Motor neuron (in vitro differentiated cells): ENCODE data around the gene PRR30. TPM values are rescaled to one million over a fixed set of nuclear protein-coding genes. Genes with fewer than 3 reads are reported as not detected.

Source experiments
- ATAC-seq, 8 experiments: fragments of 200-7000 bp; cut with Tn5 transposase; replicated peaks in 6 of 8; 2 replicates each; pipeline ENCODE4 v1.8.0; 2021; ENCODE audit warnings: mild to moderate bottlenecking in 8 of 8, moderate library complexity in 8 of 8
- H3K27ac ChIP-seq, 2 donors: fragments of 250-450 bp; sonication (Bioruptor Pico); 2 replicates each; pipeline ENCODE4 v1.9.0; 2021; ENCODE audit warnings: antibody characterized with exemption in 2 of 2, mild to moderate bottlenecking in 2 of 2, moderate library complexity in 1 of 2
- H3K4me1 ChIP-seq, 2 donors: fragments of 250-450 bp; sonication (Bioruptor Pico); replicated peaks in 1 of 2; 2 replicates each; pipeline ENCODE4 v1.6.1; 2021; ENCODE audit warnings: antibody characterized with exemption in 2 of 2, mild to moderate bottlenecking in 2 of 2, moderate library complexity in 1 of 2
- H3K4me3 ChIP-seq, 5 donors: fragments of 250-450 bp; sonication (Bioruptor Pico); 2 replicates each; pipeline ENCODE4 v1.9.0; 2021; ENCODE audit warnings: antibody characterized with exemption in 5 of 5, mild to moderate bottlenecking in 5 of 5, moderate library complexity in 4 of 5
- WGBS, 10 experiments: fragments of 450-650 bp; shearing (Covaris generic); methylation state at CpG; one replicate each; pipeline ENCODE4 v1.0.0; 2022; 5-methylcytosine and 5-hydroxymethylcytosine counted together
- in situ Hi-C, 9 experiments: fragments of 400-800 bp; cut with MboI; loops; one replicate each; pipeline ENCODE4 v1.15.0; 2021; ENCODE audit warnings: low sequenced_read_pairs in 9 of 9, low pct_unique_long_range_greater_than_20kb in 2 of 9; ENCODE audit not compliant: unreplicated experiment in 9 of 9
- total RNA-seq, 8 experiments: library from RNA; unstranded; fragments of 300-600 nt; gene quantifications; 2 replicates each; pipeline versions ENCODE4 v1.2.3 to v1.2.4, GENCODE V29; 2022

Gene PRR30
- total RNA-seq, 8 experiments from 2014 or later, result 0.11 to 1.5 (median 0.32) TPM; not detected in 2

- H3K4me3 ChIP-seq, result no peak overlapping the region
- H3K4me1 ChIP-seq, result peaks cover 7 to 10% of the 10 kb centered on the region in 2 donors
- in situ Hi-C loops, result loop anchor here in 3 of 9 experiments (10.0 to 25.0 kb wide), 3 partner anchors 113 to 130 kb away; partner anchors contain the start of genes ATRAID (in 1 of the 3), CAD (in 1 of the 3), MAPRE3 (in 1 of the 3) and SLC5A6 (in 1 of the 3)
- no peak overlapping the region for H3K27ac ChIP-seq
- WGBS, 10 experiments, result 17 to 100% (median 80%) methylated on average over 1 to 9 of the region's 25 CpGs; no CpG with 5 or more reads in 1 of the 10 experiments
- ATAC-seq, result no peak
These were observed 47.2 kb downstream of the PRR30 start for GRCh38 chr2:27091746-27092695.

- Histone ChIP-seq H3K4me1 (peaks cover 12 to 13% of the 10 kb centered on the region in 2 donors), H3K4me3 (no peak overlapping the region), H3K27ac (no peak overlapping the region)
- 29 to 93% (median 87%) methylated on average over 1 to 6 of the region's 14 CpGs for WGBS, 10 experiments
- in situ Hi-C loops, result loop anchor here in 2 of 9 experiments (25.0 kb wide), 2 partner anchors 123 to 127 kb away; partner anchors contain the start of genes ATRAID (in 1 of the 2), CAD (in 1 of the 2), MAPRE3 (in 1 of the 2) and SLC5A6 (in 1 of the 2)
- no peak for ATAC-seq
These were observed 49.9 kb downstream of the PRR30 start for GRCh38 chr2:27089111-27089954.

DNA sequence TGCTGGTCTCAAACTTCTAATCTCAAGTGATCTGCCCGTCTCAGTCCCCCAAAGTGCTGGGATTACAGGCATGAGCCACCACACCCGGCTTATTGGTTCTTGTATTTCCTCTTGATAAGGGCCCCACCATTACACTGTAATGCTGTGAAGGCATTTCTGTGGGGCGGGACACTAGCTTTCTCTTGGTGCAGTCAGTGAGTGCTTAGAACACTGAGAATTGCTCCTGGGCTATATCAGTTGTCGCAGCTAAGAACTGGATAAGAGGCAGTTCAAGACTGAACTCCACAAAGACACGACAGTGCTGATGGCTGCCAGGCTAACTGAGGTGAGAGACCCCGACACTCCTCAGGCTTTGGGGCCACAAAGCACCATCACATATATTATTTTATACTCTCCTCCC is 50.6 kb downstream of the PRR30 start:
- Histone ChIP-seq H3K27ac (no peak overlapping the region), H3K4me3 (no peak overlapping the region), H3K4me1 (peaks cover 12 to 13% of the 10 kb centered on the region in 2 donors)
- WGBS, 10 experiments, result 69 to 100% (median 90%) methylated on average over 1 to 4 of the region's 6 CpGs; no CpG with 5 or more reads in 1 of the 10 experiments
- no peak for ATAC-seq
- in situ Hi-C loops, result loop anchor here in 2 of 9 experiments (25.0 kb wide), 2 partner anchors 124 to 126 kb away; partner anchors contain the start of genes ATRAID (in 1 of the 2), CAD (in 1 of the 2), MAPRE3 (in 1 of the 2) and SLC5A6 (in 1 of the 2)

DNA sequence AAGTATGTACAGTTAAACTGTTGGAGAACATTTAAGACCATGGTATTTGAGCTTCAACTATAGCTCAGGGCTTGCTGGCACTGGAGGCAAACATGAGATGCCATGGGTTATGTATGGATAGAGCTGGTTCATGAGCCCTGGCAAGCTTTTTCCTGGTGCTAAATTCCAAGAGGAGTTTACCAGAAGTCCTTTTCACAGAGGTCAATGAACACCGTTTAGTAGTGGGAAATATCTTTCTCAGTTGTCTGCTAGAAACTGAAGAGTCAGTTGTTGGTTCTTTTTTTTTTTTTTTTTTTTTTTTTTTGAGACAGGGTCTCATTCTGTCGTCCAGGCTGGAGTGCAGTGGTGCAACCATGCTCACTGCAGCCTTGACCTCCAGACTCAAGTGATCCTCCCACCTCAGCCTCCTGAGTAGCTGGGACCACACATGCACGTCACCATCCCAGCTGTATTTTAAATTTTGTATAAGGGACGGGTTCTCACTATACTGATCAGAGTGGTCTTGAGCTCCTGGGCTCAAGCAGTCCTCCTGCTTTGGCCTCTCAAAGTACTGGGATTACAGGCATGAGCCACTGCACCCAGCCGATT is 51.3 kb downstream of the PRR30 start:
- WGBS, 10 experiments, result 47 to 100% (median 88%) methylated on average over 1 to 5 of the region's 5 CpGs; no CpG with 5 or more reads in 1 of the 10 experiments
- in situ Hi-C loops, result loop anchor here in 2 of 9 experiments (25.0 kb wide), 2 partner anchors 124 to 126 kb away; partner anchors contain the start of genes ATRAID (in 1 of the 2), CAD (in 1 of the 2), MAPRE3 (in 1 of the 2) and SLC5A6 (in 1 of the 2)

More for the DNA sequence above, 51.3 kb downstream of the PRR30 start:
- H3K27ac ChIP-seq, result no peak overlapping the region
- peak overlapping the region in 2 of 5 donors; percentile 50 to 51 for H3K4me3 ChIP-seq
- H3K4me1 ChIP-seq, result peaks cover 12 to 13% of the 10 kb centered on the region in 2 donors
- ATAC-seq, result no peak

Other genes starting within 250 kb of the PRR30 start
- gene MAPRE3, start 168.8 kb downstream of the PRR30 start, total RNA-seq, result 10 to 100 TPM in 7 of 8 experiments, 1 to 10 TPM in 1; 8.7 to 44.8 (median 26.8) TPM
- gene TMEM214, start 106.4 kb downstream of the PRR30 start, total RNA-seq, result 10 to 100 TPM; 11.8 to 44.1 (median 30.1) TPM
- gene AGBL5, start 87.7 kb downstream of the PRR30 start, total RNA-seq, result 10 to 100 TPM; 11.0 to 47.1 (median 34.8) TPM
- gene OST4, start 67.8 kb downstream of the PRR30 start, total RNA-seq, result 100 to 1,000 TPM; 289 to 626 (median 350) TPM
- gene EMILIN1, start 60.8 kb downstream of the PRR30 start, total RNA-seq, result 10 to 100 TPM in 4 of 8 experiments, 1 to 10 TPM in 4; 1.4 to 24.6 (median 12.1) TPM
- gene KHK, start 52.6 kb downstream of the PRR30 start, total RNA-seq, result 1 to 10 TPM in 7 of 8 experiments, under 1 TPM in 1; 0.72 to 5.4 (median 3.4) TPM
- gene CGREF1, start 20.3 kb downstream of the PRR30 start, total RNA-seq, result 10 to 100 TPM in 3 of 8 experiments, 1 to 10 TPM in 5; 4.4 to 27.3 (median 9.8) TPM
- 1 to 10 TPM in 6 of 8 experiments, under 1 TPM in 1, not detected in 1; 0.94 to 2.9 (median 1.7) TPM for gene ABHD1, start 15.6 kb downstream of the PRR30 start, total RNA-seq
- 10 to 100 TPM; 22.9 to 41.5 (median 38.2) TPM for gene PREB, start 4.8 kb downstream of the PRR30 start, total RNA-seq
- under 1 TPM in 6 of 8 experiments, not detected in 2; 0.09 to 0.66 (median 0.23) TPM for gene TCF23, start 9.6 kb upstream of the PRR30 start, total RNA-seq
- 100 to 1,000 TPM in 6 of 8 experiments, 10 to 100 TPM in 2; 77.0 to 252 (median 123) TPM for gene ATRAID, start 72.6 kb upstream of the PRR30 start, total RNA-seq
- 10 to 100 TPM; 16.0 to 59.5 (median 33.7) TPM for gene SLC5A6, start 72.9 kb upstream of the PRR30 start, total RNA-seq
- gene CAD, start 78.0 kb upstream of the PRR30 start, total RNA-seq, result 10 to 100 TPM; 20.5 to 72.3 (median 31.5) TPM
- gene SLC30A3, start 123.6 kb upstream of the PRR30 start, total RNA-seq, result 1 to 10 TPM in 1 of 8 experiments, under 1 TPM in 7; 0.27 to 1.6 (median 0.61) TPM
- gene DNAJC5G, start 136.0 kb upstream of the PRR30 start, total RNA-seq, result not detected
- under 1 TPM in 7 of 8 experiments, not detected in 1; 0.25 to 1.00 (median 0.38) TPM for gene TRIM54, start 143.0 kb upstream of the PRR30 start, total RNA-seq
- gene UCN, start 169.0 kb upstream of the PRR30 start, total RNA-seq, result 1 to 10 TPM in 5 of 8 experiments, under 1 TPM in 2, not detected in 1; 0.61 to 3.5 (median 1.4) TPM
- gene MPV17, start 183.7 kb upstream of the PRR30 start, total RNA-seq, result 100 to 1,000 TPM in 1 of 8 experiments, 10 to 100 TPM in 7; 36.7 to 141 (median 68.9) TPM
- gene GTF3C2, start 217.4 kb upstream of the PRR30 start, total RNA-seq, result 10 to 100 TPM; 19.6 to 80.8 (median 33.0) TPM
- 10 to 100 TPM; 24.0 to 51.7 (median 34.6) TPM for gene EIF2B4, start 230.9 kb upstream of the PRR30 start, total RNA-seq
- 100 to 1,000 TPM in 2 of 8 experiments, 10 to 100 TPM in 6; 46.1 to 142 (median 83.7) TPM for gene SNX17, start 231.2 kb upstream of the PRR30 start, total RNA-seq
- gene ZNF513, start 241.3 kb upstream of the PRR30 start, total RNA-seq, result 10 to 100 TPM; 12.7 to 22.5 (median 18.6) TPM